MM.1S (cell line): ENCODE measurements around the gene PREX1.

ENCODE experiments used
- CTCF ChIP-seq: fragments of 300-600 bp; sonication (generic); IDR thresholded peaks from 2 replicates; pipeline ENCODE4 v1.5.1; 2016; ENCODE audit warnings: antibody characterized with exemption, low read length, mixed read lengths
- EZH2 ChIP-seq: fragments of 300-600 bp; sonication (generic); optimal IDR thresholded peaks from 2 replicates; pipeline ENCODE3; 2017; ENCODE audit warnings: low read depth, mild to moderate bottlenecking, antibody characterized with exemption, low read length, mixed read lengths
- EZH2phosphoT487 ChIP-seq: fragments of 300-600 bp; sonication (generic); IDR thresholded peaks from 2 replicates; pipeline ENCODE4 v1.6.1; 2018; ENCODE audit warnings: antibody characterized with exemption, low read length

- TF ChIP-seq CTCF: no peak
- TF ChIP-seq EZH2: no peak
- no peak for TF ChIP-seq EZH2phosphoT487
These were observed 9.8 kb downstream of the PREX1 start for GRCh38 chr20:48818031-48818370.
